Small intestine (tissue), 7 donors: ENCODE results near the gene SOX18. TPM values are rescaled to one million over a fixed set of nuclear protein-coding genes. Genes with fewer than 3 reads are reported as not detected.

Source experiments
- DNase-seq, 2 donors: peaks; one replicate each; pipeline versions ENCODE4 v3.0.0 to v3.0.0-alpha.2; 2013
- FAIRE-seq: peaks from 2 replicates; lab custom pipeline; 2012; peaks lifted over from hg19 to GRCh38; lab: Jason Lieb, UNC
- H3K27ac ChIP-seq, 3 donors: one replicate each; pipeline ENCODE4 v1.5.1; 2013; ENCODE audit warnings: low read length in 2 of 3, mild to moderate bottlenecking in 2 of 3, control low read depth in 1 of 3, inconsistent platforms in 1 of 3, low read depth in 1 of 3, moderate library complexity in 1 of 3
- H3K27me3 ChIP-seq, 3 donors: one replicate each; pipeline ENCODE4 v1.6.1; 2013; ENCODE audit warnings: low read length in 3 of 3, inconsistent platforms in 1 of 3; ENCODE audit not compliant: control insufficient read depth in 3 of 3, insufficient read depth in 3 of 3
- H3K36me3 ChIP-seq, 3 donors: one replicate each; pipeline ENCODE4 v1.6.1; 2013; ENCODE audit warnings: low read length in 3 of 3, inconsistent platforms in 1 of 3, low read depth in 1 of 3, mild to moderate bottlenecking in 1 of 3, moderate library complexity in 1 of 3; ENCODE audit not compliant: control insufficient read depth in 3 of 3, insufficient read depth in 2 of 3
- H3K4me1 ChIP-seq, 3 donors: one replicate each; pipeline ENCODE4 v1.6.1; 2013; ENCODE audit warnings: low read length in 2 of 3, inconsistent platforms in 1 of 3, low read depth in 1 of 3, mild to moderate bottlenecking in 1 of 3, moderate library complexity in 1 of 3; ENCODE audit not compliant: control insufficient read depth in 3 of 3, insufficient read depth in 2 of 3
- H3K4me3 ChIP-seq, 3 donors: one replicate each; pipeline ENCODE4 v1.5.1; 2013; ENCODE audit warnings: low read length in 3 of 3, control low read depth in 1 of 3, inconsistent platforms in 1 of 3, low read depth in 1 of 3, mild to moderate bottlenecking in 1 of 3, moderate library complexity in 1 of 3
- H3K9me3 ChIP-seq, 2 donors: one replicate each; pipeline ENCODE4 v1.6.1; 2013; ENCODE audit warnings: low read depth in 1 of 2, low read length in 1 of 2; ENCODE audit not compliant: control insufficient read depth in 2 of 2, insufficient read depth in 1 of 2
- WGBS, 3 donors: extraction: QIAGEN DNeasy Blood & Tissue Kit; methylation state at CpG; one replicate each; pipeline ENCODE4 v1.1.7; 2013; 5-methylcytosine and 5-hydroxymethylcytosine counted together
- polyA plus RNA-seq, 4 donors: library from polyadenylated mRNA; stranded (reverse) in 3 of 4; unstranded in 1 of 4; fragments of 200-250 nt in 3 of 4; fragments of 120-200 nt in 1 of 4; gene quantifications; one replicate each; pipeline versions ENCODE4 v1.2.1 to v1.2.3, GENCODE V29; 2013
- donor health status: healthy with polysubstance abuse.
- donor health status: control.
- donor health status: control.
- donor health status: Bipolar disorder and iron deficiency.
- donor health status: healthy.

SOX18 gene
- polyA plus RNA-seq, 4 donors = 0.67 to 26.8 (median 2.9) TPM

DNA sequence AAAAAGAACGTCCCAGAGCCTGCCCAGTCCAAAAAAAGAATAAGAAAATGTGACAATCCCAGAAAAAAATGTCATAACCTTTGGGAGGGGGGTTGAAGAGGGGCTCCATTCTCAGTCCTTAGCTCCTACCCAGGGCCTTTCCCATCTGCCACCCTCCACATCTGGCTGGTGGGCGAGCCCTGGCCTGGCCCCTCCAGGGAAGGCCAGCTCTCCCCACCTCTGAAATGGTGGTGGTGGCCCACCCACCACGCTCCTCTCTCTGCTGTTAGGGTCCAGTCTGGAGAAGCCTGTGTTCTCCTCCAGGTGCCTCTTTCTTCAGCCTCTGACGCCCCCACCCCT, 29.5 kb upstream of the SOX18 start:
- H3K4me1 ChIP-seq = peaks cover 0 to 19% (median 0%) of the 10 kb centered on the region in 3 donors
- peaks cover 0 to 6% (median 0%) of the 10 kb centered on the region in 3 donors for H3K36me3 ChIP-seq
- FAIRE-seq = no peak
- H3K9me3 ChIP-seq = no peaks in the 10 kb centered on the region
- DNase-seq = no peak
- WGBS, 3 donors = 10 to 11% (median 10%) methylated on average over 4 of the region's 4 CpGs
- peak overlapping the region; percentile 53 to 77 (median 68) for H3K4me3 ChIP-seq
- H3K27ac ChIP-seq = peak overlapping the region in 1 of 3 donors; percentile 71
- peaks cover 0 to 50% (median 6%) of the 10 kb centered on the region in 3 donors for H3K27me3 ChIP-seq

GRCh38 chr20:64077876-64078551, 28.6 kb upstream of the SOX18 start:
- Histone ChIP-seq H3K27ac (peak overlapping the region in 2 of 3 donors; percentile 33 to 71), H3K9me3 (no peaks in the 10 kb centered on the region), H3K27me3 (peaks cover 0 to 46% (median 0%) of the 10 kb centered on the region in 3 donors), H3K36me3 (peaks cover 0 to 12% (median 0%) of the 10 kb centered on the region in 3 donors), H3K4me3 (peak overlapping the region; percentile 53 to 77 (median 68)), H3K4me1 (peaks cover 0 to 16% (median 0%) of the 10 kb centered on the region in 3 donors)
- DNase-seq (no peak), FAIRE-seq (no peak)
- WGBS, 3 donors = 27 to 47% (median 39%) methylated on average over 14 to 15 of the region's 15 CpGs

GRCh38 chr20:64077541-64077875, 28.1 kb upstream of the SOX18 start:
- no peak for DNase-seq
- Histone ChIP-seq H3K9me3 (no peaks in the 10 kb centered on the region), H3K36me3 (peaks cover 0 to 12% (median 0%) of the 10 kb centered on the region in 3 donors), H3K27ac (peak overlapping the region in 2 of 3 donors; percentile 33 to 44), H3K4me1 (peaks cover 0 to 16% (median 0%) of the 10 kb centered on the region in 3 donors), H3K4me3 (peak overlapping the region in 2 of 3 donors; percentile 25 to 39), H3K27me3 (peaks cover 0 to 42% (median 0%) of the 10 kb centered on the region in 3 donors)
- FAIRE-seq = no peak
- 41 to 67% (median 54%) methylated on average over 7 of the region's 7 CpGs for WGBS, 3 donors

- Histone ChIP-seq H3K4me1 (peaks cover 0 to 16% (median 0%) of the 10 kb centered on the region in 3 donors), H3K9me3 (no peaks in the 10 kb centered on the region), H3K27ac (peak overlapping the region in 2 of 3 donors; percentile 33 to 44), H3K4me3 (peak overlapping the region in 2 of 3 donors; percentile 25 to 39), H3K27me3 (peaks cover 0 to 38% (median 0%) of the 10 kb centered on the region in 3 donors), H3K36me3 (peaks cover 0 to 16% (median 0%) of the 10 kb centered on the region in 3 donors)
- DNase-seq (no peak), FAIRE-seq (no peak)
- WGBS, 3 donors = 53 to 80% (median 74%) methylated on average over 7 to 8 of the region's 8 CpGs
These were observed 27.7 kb upstream of the SOX18 start for GRCh38 chr20:64077094-64077493.

DNA sequence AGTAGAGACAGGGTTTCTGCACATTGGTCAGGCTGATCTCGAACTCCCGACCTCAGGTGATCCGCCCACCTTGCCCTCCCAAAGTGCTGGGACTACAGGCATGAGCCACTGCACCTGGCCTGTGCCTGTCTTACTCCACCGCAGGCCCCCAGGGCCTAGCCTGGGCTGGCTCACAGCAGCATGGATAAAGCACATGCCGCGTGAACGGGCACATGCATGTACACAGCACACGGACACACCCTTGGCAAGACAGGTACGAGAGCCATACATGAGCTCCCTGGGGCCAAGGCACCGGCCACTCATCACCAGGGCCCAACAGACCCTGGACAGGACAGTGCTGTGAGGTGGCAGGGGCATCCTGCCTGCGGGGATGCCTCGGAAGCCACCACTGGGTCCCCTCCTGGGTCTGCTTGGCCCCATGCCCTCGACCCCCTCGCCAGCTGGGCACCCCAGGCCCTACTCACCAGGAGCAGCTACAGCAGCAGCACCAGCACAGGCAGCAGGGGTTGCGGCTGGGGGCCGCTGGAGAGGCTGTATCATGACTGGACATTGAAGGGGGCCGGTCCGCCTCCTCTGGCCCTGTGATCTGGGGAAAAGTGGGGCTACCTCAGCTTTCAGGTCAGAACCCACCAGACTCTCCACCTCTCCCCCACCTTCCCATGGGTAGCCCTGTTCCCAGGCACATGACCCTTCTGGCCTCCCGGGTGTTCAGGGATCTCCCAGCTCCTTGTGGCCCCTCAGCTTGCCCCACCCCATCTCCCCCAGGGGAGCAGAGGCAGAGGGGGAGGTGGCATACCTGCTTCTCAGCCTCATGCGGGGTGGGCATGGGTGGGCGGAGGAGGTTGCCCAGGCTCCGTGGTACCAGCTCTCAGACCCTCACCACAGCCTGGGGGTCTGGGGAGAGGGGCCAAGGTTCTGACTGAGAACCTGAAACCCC, 26.9 kb upstream of the SOX18 start:
- Histone ChIP-seq H3K4me3 (no peak overlapping the region), H3K4me1 (peaks cover 0 to 16% (median 0%) of the 10 kb centered on the region in 3 donors), H3K27ac (peak overlapping the region in 1 of 3 donors; percentile 4), H3K9me3 (no peaks in the 10 kb centered on the region), H3K36me3 (peaks cover 0 to 21% (median 0%) of the 10 kb centered on the region in 3 donors), H3K27me3 (peaks cover 0 to 30% (median 0%) of the 10 kb centered on the region in 3 donors)
- 88 to 93% (median 88%) methylated on average over 19 to 21 of the region's 22 CpGs for WGBS, 3 donors
- no peak for FAIRE-seq
- DNase-seq = no peak

GRCh38 chr20:64075556-64075955, 26.1 kb upstream of the SOX18 start:
- H3K9me3 ChIP-seq = no peaks in the 10 kb centered on the region
- 91 to 92% (median 91%) methylated on average over 12 of the region's 12 CpGs for WGBS, 3 donors
- no peak overlapping the region for H3K4me3 ChIP-seq
- FAIRE-seq (no peak), DNase-seq (no peak)
- H3K27me3 ChIP-seq = peaks cover 0 to 23% (median 0%) of the 10 kb centered on the region in 3 donors
- H3K36me3 ChIP-seq = peaks cover 0 to 23% (median 0%) of the 10 kb centered on the region in 3 donors
- H3K27ac ChIP-seq = no peak overlapping the region
- peaks cover 0 to 16% (median 0%) of the 10 kb centered on the region in 3 donors for H3K4me1 ChIP-seq

DNA sequence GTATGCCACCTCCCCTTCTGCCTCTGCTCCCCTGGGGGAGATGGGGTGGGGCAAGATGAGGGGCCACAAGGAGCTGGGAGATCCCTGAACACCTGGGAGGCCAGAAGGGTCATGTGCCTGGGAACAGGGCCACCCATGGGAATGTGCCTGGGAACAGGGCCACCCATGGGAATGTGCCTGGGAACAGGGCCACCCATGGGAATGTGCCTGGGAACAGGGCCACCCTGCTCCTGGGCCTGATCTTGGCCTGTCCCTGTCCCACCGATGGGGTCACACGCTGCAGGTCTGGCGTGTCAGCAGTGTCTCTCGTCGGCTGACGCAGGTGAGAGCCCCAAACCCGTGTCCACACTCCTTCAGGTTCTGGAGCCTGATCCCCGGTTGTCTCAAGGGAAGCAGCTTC, 25.5 kb upstream of the SOX18 start:
- H3K4me1 ChIP-seq = peaks cover 0 to 11% (median 0%) of the 10 kb centered on the region in 3 donors
- H3K36me3 ChIP-seq = peaks cover 0 to 26% (median 0%) of the 10 kb centered on the region in 3 donors
- DNase-seq = no peak
- H3K4me3 ChIP-seq = no peak overlapping the region
- FAIRE-seq = no peak
- no peak overlapping the region for H3K27ac ChIP-seq
- no peaks in the 10 kb centered on the region for H3K9me3 ChIP-seq
- H3K27me3 ChIP-seq = peaks cover 0 to 17% (median 0%) of the 10 kb centered on the region in 3 donors
- 87 to 94% (median 89%) methylated on average over 8 of the region's 8 CpGs for WGBS, 3 donors

- Histone ChIP-seq H3K4me1 (peaks cover 0 to 10% (median 0%) of the 10 kb centered on the region in 3 donors), H3K36me3 (peaks cover 0 to 26% (median 0%) of the 10 kb centered on the region in 3 donors), H3K27ac (no peak overlapping the region), H3K9me3 (no peaks in the 10 kb centered on the region), H3K4me3 (no peak overlapping the region), H3K27me3 (peaks cover 0 to 15% (median 0%) of the 10 kb centered on the region in 3 donors)
- DNase-seq = no peak
- 85 to 95% (median 90%) methylated on average over 28 of the region's 28 CpGs for WGBS, 3 donors
- no peak for FAIRE-seq
These were observed 24.8 kb upstream of the SOX18 start for GRCh38 chr20:64074184-64074789.
